Measurements from ENCODE around the gene PTPRN2. TPM values are rescaled to one million over a fixed set of nuclear protein-coding genes. Genes with fewer than 3 reads are reported as not detected.

Gene PTPRN2
- total RNA-seq, 2 experiments from 2014 or later: 4.7 to 4.8 TPM

DNA sequence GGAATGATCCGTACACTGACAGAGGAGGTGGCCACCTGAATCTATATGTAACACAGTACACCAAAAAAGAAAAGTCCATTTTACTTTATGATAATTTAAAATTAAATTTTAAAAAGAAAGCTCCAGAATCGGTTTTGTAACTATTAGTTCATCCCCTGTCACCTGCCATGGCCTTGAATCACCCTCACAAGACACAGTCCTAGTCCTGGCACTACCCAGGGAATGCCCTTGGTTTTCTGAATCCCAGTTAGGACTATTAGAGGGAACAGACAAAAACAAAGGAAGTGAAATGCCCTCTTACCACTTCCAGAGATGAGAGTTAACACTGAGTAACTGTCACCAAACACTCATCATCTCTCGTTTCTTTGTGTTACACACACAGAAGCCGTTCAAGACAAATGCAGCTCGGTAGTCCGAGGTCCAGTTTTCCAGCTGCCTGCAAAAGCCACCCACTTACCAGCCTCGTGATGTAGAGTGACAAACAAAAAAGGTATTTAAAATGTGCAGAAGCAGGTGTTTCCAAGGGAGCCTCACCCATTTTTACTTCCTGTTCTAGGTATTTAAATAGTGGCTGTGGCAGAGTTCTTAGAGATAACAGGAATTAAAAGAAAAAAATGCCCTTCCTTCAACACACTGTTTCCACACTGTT lies 6.1 kb downstream of the PTPRN2 start:
- H3K9me3 Mint-ChIP-seq: peaks cover 15% of the 10 kb centered on the region
- peaks cover 19% of the 10 kb centered on the region for H3K27me3 Mint-ChIP-seq
- H3K27ac Mint-ChIP-seq: no peak overlapping the region
- H3K36me3 Mint-ChIP-seq (ENCODE audit: low read depth): no peaks in the 10 kb centered on the region
- H3K4me1 Mint-ChIP-seq: peaks cover 6% of the 10 kb centered on the region
- ChIA-PET POLR2A (no interaction called here), CTCF (no interaction called here)
- no peak overlapping the region for H3K4me3 Mint-ChIP-seq
- no peak for DNase-seq

DNA sequence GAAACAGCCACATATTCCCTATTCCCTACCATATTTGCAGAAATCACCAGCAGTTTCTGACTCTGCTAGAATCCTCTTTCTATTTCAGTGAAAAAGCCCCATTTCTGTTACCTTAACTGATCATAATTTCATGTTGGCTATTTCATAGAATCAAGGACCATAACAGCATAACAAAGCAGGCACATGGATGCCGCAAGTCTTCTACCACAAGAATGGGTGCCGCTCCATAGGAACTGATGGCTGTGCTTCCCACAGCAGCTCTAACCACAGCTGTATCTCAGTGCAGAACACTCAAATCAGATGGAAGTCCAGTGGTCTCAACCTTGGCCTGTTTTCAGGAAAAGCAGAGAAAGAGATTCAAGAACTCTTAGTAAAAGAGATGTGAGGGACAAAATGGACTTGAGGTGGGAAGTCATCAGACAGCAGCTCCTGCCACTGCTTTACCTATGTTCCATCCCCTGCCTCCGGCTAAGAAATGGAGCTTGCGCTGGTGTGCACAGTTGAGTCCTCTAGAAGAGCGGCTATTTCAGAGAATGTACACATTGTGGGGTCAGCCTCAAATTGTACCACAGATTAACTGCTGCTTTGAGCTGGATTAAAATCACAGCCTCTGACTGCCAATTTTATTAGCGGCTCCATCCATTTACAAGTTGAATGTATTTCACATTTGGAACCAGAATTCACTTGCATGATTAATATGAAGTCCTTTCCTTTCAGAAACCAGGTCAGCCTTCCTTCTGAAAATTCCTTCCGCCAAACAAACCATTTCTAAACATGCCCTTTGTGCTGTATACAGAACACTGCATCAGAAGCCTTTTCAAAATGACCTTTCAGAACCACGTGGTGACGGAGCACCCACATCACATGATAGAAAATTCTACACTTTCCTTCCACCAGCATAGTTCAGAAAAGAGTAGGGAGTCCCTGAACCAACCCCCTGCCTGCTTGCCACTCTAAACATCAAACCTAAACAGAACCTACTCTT lies 7.7 kb downstream of the PTPRN2 start:
- CTCF ChIA-PET: no interaction called here
- no peak overlapping the region for H3K4me3 Mint-ChIP-seq
- no peak overlapping the region for H3K27ac Mint-ChIP-seq
- H3K27me3 Mint-ChIP-seq: peaks cover 7% of the 10 kb centered on the region
- H3K36me3 Mint-ChIP-seq (ENCODE audit: low read depth): no peaks in the 10 kb centered on the region
- peaks cover 4% of the 10 kb centered on the region for H3K4me1 Mint-ChIP-seq
- POLR2A ChIA-PET: no interaction called here
- peaks cover 15% of the 10 kb centered on the region for H3K9me3 Mint-ChIP-seq
- DNase-seq: no peak

GRCh38 chr7:158576050-158576762 lies 11.4 kb downstream of the PTPRN2 start:
- no peak overlapping the region for H3K27ac Mint-ChIP-seq
- peaks cover 14% of the 10 kb centered on the region for H3K27me3 Mint-ChIP-seq
- H3K4me3 Mint-ChIP-seq: no peak overlapping the region
- peaks cover 15% of the 10 kb centered on the region for H3K9me3 Mint-ChIP-seq
- no peaks in the 10 kb centered on the region for H3K36me3 Mint-ChIP-seq (ENCODE audit: low read depth)
- no peak for DNase-seq
- H3K4me1 Mint-ChIP-seq: no peaks in the 10 kb centered on the region
- ChIA-PET POLR2A (no interaction called here), CTCF (no interaction called here)

DNA sequence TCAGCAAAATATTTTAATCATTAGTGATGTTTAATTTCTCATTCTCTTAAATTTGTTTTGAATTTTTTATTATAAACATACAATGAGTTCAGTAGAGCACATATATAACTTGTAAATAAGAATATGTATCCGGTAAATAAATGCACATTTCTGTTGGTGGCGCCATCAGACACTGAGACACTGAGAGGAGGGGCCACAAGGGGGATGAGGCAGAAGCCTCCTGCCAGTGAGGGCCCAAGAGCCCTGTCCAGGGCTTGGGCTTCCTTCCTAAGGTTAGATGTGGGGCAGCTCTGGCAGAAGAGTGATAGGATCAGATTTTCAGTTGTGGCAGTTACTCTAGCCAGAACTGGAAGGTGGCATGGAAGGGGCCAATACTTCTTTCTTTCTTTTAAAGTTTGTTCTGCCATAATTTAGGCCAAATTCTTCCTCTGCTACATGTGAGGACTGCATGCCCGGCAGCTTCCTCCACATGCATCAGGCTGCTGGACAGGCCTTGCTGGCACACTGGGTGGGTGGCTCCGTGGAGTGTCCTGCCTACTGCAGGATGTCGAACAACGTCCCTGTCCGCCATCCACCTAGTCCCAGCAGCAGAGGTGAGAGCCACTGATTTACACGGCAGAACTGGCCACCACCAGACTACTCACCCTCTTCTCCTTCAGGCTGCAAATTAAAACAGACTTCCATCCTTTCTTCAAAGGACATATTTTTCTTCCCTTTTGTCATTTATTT lies 13.2 kb downstream of the PTPRN2 start:
- H3K4me3 Mint-ChIP-seq: no peak overlapping the region
- ChIA-PET POLR2A (no interaction called here), CTCF (no interaction called here)
- no peaks in the 10 kb centered on the region for H3K36me3 Mint-ChIP-seq (ENCODE audit: low read depth)
- no peak overlapping the region for H3K27ac Mint-ChIP-seq
- H3K9me3 Mint-ChIP-seq: peaks cover 6% of the 10 kb centered on the region
- no peak for DNase-seq
- H3K27me3 Mint-ChIP-seq: peaks cover 17% of the 10 kb centered on the region
- H3K4me1 Mint-ChIP-seq: no peaks in the 10 kb centered on the region

DNA sequence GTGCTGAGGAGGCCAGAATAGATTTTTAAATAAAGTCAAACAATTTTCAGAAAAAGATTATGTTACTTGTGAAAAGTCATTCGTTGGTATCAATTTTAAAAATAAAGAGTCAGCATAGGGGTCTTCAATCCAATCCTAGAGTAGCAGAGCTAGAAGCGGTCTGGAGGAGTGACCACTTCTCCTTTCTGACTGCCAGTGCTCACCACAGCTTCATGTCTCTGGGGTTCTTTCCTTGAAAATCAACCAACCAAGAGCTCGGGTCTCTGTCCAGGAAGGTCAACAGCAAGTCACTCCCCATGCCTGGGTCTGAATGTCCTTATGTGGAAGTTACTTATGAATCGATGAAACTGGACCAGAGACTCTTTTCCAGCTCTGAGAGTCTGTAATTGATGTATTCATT lies 14.3 kb downstream of the PTPRN2 start:
- no peak for DNase-seq
- H3K4me3 Mint-ChIP-seq: no peak overlapping the region
- H3K27ac Mint-ChIP-seq: no peak overlapping the region
- no peaks in the 10 kb centered on the region for H3K4me1 Mint-ChIP-seq
- peaks cover 21% of the 10 kb centered on the region for H3K27me3 Mint-ChIP-seq
- H3K9me3 Mint-ChIP-seq: no peaks in the 10 kb centered on the region
- CTCF ChIA-PET: no interaction called here
- POLR2A ChIA-PET: no interaction called here
- H3K36me3 Mint-ChIP-seq (ENCODE audit: low read depth): no peaks in the 10 kb centered on the region

GRCh38 chr7:158572000-158572828 lies 15.4 kb downstream of the PTPRN2 start:
- no peak overlapping the region for H3K27ac Mint-ChIP-seq
- no peak overlapping the region for H3K4me3 Mint-ChIP-seq
- H3K27me3 Mint-ChIP-seq: peaks cover 21% of the 10 kb centered on the region
- ChIA-PET CTCF (no interaction called here), POLR2A (no interaction called here)
- no peaks in the 10 kb centered on the region for H3K4me1 Mint-ChIP-seq
- H3K36me3 Mint-ChIP-seq (ENCODE audit: low read depth): no peaks in the 10 kb centered on the region
- DNase-seq: no peak
- no peaks in the 10 kb centered on the region for H3K9me3 Mint-ChIP-seq

GRCh38 chr7:158570449-158571170 lies 17.0 kb downstream of the PTPRN2 start:
- no peak for DNase-seq
- Mint-ChIP-seq H3K9me3 (no peaks in the 10 kb centered on the region), H3K27me3 (peaks cover 21% of the 10 kb centered on the region), H3K36me3 (ENCODE audit: low read depth) (no peaks in the 10 kb centered on the region), H3K27ac (no peak overlapping the region), H3K4me3 (no peak overlapping the region), H3K4me1 (no peaks in the 10 kb centered on the region)
- ChIA-PET POLR2A (no interaction called here), CTCF (no interaction called here)

- POLR2A ChIA-PET: no interaction called here
- DNase-seq: no peak
- no peak overlapping the region for H3K27ac Mint-ChIP-seq
- peaks cover 21% of the 10 kb centered on the region for H3K27me3 Mint-ChIP-seq
- H3K9me3 Mint-ChIP-seq: no peaks in the 10 kb centered on the region
- no peaks in the 10 kb centered on the region for H3K4me1 Mint-ChIP-seq
- CTCF ChIA-PET: no interaction called here
- H3K36me3 Mint-ChIP-seq (ENCODE audit: low read depth): no peaks in the 10 kb centered on the region
- H3K4me3 Mint-ChIP-seq: no peak overlapping the region
These were observed 17.7 kb downstream of the PTPRN2 start for GRCh38 chr7:158569858-158570323.

DNA sequence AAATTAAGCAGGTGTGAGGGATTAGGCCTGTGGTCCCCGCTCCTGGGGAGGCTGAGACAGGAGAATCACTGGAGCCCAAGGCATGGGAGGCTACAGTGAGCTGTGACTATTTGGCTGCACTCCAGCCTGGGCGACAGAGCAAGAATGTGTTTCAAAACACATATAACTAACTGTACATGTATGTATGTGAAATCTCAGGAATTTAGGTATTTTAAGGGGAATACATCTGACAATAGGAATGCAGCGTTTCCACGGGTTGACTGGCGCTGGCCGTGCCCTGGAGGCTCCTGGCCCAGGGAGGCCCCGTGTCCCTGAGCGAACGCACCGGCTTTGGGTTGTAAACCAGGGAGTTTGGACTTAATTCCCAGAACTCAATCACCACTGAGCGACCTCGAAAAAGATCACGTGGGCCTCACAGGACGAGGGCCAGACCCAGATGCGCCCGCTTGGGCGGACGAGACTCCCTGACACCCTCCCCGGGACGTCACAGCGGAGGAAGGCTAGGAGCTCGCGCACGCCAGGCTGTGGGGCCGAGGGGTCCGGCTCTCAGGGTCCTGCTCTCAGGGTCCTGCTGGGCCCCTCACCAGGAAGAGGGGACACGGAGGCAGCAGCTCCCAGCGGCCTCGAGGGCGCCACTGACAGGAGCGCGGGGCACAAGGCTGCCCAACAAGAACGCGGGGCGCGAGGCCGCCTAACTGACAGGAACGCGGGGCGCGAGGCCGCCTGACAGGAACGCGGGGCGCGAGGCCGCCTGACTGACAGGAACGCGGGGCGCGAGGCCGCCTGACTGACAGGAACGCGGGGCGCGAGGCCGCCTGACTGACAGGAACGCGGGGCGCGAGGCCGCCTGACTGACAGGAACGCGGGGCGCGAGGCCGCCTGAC lies 18.4 kb downstream of the PTPRN2 start:
- no peak overlapping the region for H3K27ac Mint-ChIP-seq
- H3K27me3 Mint-ChIP-seq: peaks cover 21% of the 10 kb centered on the region
- no peaks in the 10 kb centered on the region for H3K4me1 Mint-ChIP-seq
- POLR2A ChIA-PET: no interaction called here
- H3K9me3 Mint-ChIP-seq: no peaks in the 10 kb centered on the region
- H3K36me3 Mint-ChIP-seq (ENCODE audit: low read depth): no peaks in the 10 kb centered on the region
- CTCF ChIA-PET: no interaction called here
- no peak overlapping the region for H3K4me3 Mint-ChIP-seq
- no peak for DNase-seq

DNA sequence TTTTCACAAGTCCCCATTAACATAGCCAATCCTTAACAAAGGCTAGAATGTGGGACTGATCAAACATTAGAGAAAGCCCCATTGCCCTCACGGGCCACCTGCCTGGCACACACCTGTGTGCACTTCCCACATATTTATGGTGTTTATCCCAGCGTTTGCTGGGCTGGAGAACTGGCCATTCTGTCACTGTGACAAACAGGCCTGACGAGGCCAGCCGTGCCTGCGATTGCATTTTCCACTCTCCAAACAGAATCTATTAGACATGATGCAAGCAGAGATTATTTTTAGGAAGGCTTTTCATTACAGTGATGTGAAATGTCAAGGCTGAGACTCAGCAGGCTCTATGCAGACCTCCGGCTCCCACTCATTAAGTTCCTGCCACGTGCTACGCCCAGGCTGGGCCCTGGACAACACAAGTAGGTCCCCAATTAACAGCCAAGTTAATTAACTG lies 20.4 kb downstream of the PTPRN2 start:
- no peak overlapping the region for H3K4me3 Mint-ChIP-seq
- H3K9me3 Mint-ChIP-seq: no peaks in the 10 kb centered on the region
- ChIA-PET POLR2A (no interaction called here), CTCF (no interaction called here)
- peaks cover 13% of the 10 kb centered on the region for H3K27me3 Mint-ChIP-seq
- H3K27ac Mint-ChIP-seq: no peak overlapping the region
- no peaks in the 10 kb centered on the region for H3K36me3 Mint-ChIP-seq (ENCODE audit: low read depth)
- H3K4me1 Mint-ChIP-seq: no peaks in the 10 kb centered on the region
- DNase-seq: no peak

GRCh38 chr7:158564663-158565035 lies 23.0 kb downstream of the PTPRN2 start:
- Mint-ChIP-seq H3K9me3 (no peaks in the 10 kb centered on the region), H3K27me3 (peaks cover 4% of the 10 kb centered on the region), H3K4me1 (no peaks in the 10 kb centered on the region), H3K4me3 (no peak overlapping the region), H3K27ac (no peak overlapping the region), H3K36me3 (ENCODE audit: low read depth) (no peaks in the 10 kb centered on the region)
- no peak for DNase-seq
- POLR2A ChIA-PET: no interaction called here
- CTCF ChIA-PET: no interaction called here
